Renal cortex interstitium (tissue), 11 donors: ENCODE data around the gene SAMD1. TPM values are rescaled to one million over a fixed set of nuclear protein-coding genes. Genes with fewer than 3 reads are reported as not detected.
"Not testable (repeated sequence)": the region's sequence is repeated elsewhere in the genome, so short reads cannot be mapped to it uniquely, and the experiment has no call there.

Source experiments
- DNase-seq, 11 donors: peaks; one replicate each; pipeline ENCODE4 v3.0.0-alpha.2; 2013; ENCODE audit warnings: low read depth in 9 of 11, low spot score in 4 of 11; ENCODE audit errors: extremely low read depth in 1 of 11
- polyA plus RNA-seq, 3 donors: library from polyadenylated mRNA; unstranded; fragments of 120-200 nt; gene quantifications; one replicate each; pipeline ENCODE4 v1.2.1, GENCODE V29; 2013; ENCODE audit not compliant: insufficient read length in 3 of 3

The SAMD1 gene
- polyA plus RNA-seq, 3 donors = 28.2 to 62.2 (median 45.2) TPM

DNA sequence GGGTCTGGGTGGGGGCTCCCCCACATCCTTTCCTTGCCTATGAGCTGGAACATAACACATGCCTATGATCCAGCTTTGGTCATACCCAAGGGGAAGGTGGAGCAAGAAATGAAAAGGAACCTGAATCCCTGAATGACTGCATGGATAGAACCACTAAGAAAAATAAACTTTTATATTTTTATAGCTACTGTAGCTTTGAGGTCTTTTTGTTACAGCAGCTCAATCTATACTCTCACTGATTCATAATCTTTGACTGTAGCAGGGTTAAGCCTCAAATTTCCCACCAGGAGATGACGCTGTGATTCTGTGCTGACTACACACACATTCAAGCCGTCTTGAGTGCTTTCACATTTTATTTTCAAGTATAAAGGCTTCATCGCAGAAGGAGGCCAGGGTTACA is 37.5 kb downstream of the SAMD1 start:
- DNase-seq = no peak

DNA sequence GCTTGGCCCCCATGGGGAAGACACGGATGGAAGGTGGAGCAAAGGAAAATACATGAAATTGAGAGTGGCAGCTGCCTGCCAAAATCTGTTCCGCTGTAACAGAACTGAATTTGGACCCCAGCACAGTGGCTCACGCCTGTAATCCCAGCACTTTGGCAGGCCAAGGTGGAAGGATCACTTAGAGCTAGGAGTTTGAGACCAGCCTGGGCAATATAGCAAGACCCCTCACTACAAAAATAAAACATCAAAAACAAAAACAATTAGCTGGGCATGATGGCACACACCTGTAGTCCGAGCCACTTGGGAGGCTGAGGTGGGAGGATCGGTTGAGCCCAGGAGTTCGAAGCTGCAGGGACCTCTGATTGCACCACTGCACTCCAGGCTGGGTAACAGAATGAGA is 38.1 kb downstream of the SAMD1 start:
- DNase-seq = no peak

DNA sequence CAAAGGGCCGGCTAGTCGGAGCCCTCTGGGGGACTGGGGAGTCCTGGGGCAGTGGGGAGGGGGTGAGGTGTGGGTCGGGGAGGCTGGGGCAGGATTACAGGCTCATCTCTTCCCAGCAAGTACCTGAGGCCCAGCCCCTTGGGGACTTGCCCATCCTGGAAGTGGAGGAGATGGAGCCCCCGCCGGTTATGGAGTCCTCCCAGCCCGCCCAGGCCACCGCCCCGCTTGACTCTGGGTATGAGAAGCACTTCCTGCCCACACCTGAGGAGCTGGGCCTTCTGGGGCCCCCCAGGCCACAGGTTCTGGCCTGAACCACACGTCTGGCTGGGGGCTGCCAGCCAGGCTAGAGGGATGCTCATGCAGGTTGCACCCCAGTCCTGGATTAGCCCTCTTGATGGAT is 38.6 kb downstream of the SAMD1 start:
- no peak for DNase-seq

DNA sequence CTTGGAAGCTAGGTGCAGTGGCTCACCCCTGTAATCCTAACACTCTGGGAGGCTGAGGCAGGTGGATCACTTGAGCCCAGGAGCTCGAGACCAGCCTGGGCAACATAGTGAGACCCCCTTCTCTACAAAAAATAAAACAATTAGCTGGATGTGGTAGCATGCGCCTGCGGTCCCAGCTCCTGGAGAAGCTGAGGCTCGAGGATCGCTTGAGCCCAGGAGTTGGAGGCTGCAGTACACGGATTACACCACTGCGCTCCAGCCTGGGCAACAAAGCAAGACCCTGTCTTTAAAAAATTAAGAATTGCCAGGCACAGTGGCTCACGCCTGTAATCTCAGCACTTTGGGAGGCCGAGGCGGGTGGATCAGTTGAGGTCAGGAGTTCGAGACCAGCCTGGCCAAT is 39.6 kb downstream of the SAMD1 start:
- DNase-seq = not testable (repeated sequence)

DNA sequence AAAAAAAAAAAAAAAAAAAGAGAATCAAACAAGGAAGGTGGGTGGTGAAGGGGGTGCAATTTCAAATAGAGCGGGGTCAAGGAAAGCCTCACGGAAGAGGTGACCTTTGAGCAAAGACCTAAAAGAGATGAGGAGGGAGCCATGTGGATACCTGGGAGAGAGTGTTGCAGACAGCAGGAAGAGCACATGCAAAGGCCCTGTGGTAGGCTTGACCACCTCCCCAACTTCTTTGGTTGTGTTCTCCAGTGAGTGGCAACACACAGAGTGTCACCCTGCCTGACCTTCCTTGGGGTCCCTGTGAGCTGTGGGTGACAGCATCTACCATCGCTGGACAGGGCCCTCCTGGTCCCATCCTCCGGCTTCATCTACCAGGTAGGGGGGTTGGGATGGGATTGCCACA is 40.0 kb downstream of the SAMD1 start:
- DNase-seq = no peak

DNA sequence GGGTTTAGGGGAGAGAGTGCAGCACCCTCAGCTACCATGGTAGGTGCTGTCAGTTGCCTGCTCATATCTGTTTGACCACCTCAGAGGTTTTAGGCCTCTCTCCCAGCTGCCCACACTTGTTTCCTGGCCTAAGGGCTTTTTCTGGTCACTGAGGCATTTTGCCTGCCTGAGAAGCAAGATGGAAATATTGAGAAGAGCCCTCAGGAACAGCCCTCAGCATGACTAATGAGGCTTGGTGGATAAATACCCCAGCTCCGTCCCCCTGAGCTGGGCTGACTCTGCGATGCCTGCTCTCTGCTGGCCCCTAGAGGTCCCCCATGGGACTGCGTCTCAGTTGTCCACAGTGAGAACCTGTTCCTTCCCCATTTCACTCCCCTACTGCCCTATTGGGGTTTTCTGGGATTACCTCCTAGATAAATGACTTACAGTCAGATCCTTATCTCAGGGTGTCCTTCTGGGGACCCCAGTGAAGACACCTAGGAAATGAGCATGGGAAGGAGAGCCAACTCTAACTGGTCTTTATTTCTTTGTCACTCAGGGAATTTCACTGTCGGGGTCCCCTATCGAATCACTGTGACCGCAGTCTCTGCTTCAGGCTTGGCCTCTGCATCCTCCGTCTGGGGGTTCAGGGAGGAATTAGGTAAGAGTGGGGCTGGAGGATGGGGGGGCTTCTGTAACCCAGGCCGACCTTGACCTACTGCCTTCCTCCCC is 42.0 kb downstream of the SAMD1 start:
- no peak for DNase-seq

DNA sequence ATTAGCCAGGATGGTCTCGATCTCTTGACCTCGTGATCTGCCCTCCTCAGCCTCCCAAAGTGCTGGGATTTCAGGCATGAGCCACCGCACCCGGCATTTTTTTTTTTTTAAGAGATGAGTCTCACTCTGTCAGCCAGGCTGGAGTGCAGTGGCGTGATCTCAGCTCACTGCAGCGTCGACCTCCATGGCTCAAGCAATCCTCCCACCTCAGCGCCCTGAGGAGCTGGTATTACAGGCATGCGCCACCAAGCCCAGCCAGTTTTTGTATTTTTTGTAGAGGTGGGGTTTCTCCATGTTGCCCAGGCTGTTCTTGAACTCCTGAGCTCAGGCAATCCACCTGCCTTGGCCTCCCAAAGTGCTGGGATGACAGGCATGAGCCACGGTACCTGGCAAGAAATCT is 42.7 kb downstream of the SAMD1 start:
- DNase-seq = not testable (repeated sequence)

DNA sequence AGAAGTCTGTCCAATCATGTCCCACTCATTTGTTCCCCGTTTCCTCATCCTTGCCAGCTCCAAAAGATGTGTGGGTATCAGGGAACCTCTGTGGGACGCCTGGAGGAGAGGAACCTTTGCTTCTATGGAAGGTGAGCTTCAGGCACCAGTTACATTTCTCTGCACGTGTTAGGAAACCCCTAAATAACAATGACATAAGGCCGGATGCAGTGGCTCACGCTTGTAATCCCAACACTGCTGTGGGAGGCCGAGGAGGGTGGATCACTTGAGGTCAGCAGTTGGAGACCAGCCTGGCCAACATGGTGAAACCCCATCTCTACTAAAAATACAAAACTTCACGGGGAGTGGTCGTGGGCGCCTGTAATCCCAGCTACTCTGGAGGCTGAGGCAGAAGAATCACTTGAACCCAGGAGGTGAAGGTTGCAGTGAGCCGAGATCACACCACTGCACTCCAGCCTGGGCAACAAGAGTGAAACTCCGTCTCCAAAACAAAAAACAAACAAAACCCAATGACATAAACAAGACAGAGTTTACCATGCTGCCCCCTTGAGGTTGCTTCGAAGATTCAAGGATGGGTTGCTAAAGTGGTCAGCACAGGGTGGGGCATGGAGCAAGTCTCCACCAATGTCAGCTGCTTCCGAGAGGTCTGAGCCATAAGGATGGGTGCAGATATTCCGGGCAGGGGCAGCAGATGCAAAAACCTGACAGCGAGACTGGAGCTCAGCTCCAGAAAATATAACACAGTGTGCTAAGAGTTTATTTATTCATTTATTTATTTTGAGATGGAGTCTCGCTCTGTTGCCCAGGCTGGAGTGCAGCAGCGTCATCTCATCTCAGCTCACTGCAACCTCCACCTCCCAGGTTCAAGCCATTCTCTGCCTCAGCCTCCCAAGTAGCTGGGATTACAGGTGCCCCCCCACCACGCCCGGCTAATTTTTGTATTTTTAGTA is 47.6 kb downstream of the SAMD1 start:
- DNase-seq = peak in 7 of 11 donors; percentile 60 to 83 (median 75)

DNA sequence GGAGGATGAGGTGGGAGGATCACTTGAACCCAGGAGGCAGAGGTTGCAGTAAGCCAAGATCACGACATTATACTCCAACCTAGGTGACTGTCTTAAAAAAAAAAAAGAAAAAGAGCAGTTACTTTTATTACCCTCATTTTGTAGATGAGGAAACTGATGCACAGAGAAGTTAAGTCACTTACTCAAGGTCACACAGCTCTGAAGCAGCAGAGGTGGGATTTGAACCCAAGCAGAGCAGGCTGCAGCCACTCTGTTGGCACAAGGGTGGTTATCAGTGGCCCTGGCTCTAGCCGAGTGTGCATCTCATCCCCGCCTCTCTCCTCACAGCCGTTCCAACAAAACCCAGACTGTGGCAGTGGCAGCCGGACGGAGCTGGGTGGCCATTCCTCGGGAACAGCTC is 51.4 kb downstream of the SAMD1 start:
- no peak for DNase-seq

Other genes with a start within 250 kb of the SAMD1 start
- 1 to 10 TPM in 2 of 3 donors, under 1 TPM in 1; 0.79 to 1.8 (median 1.3) TPM for gene NANOS3, start 213.6 kb downstream of the SAMD1 start, polyA plus RNA-seq
- 1 to 10 TPM; 4.3 to 7.3 (median 7.2) TPM for gene BRME1, start 184.6 kb downstream of the SAMD1 start, polyA plus RNA-seq
- gene CC2D1A, start 184.6 kb downstream of the SAMD1 start, polyA plus RNA-seq = 10 to 100 TPM; 20.6 to 38.9 (median 29.1) TPM
- 1 to 10 TPM; 1.2 to 1.5 (median 1.2) TPM for gene PODNL1, start 152.3 kb downstream of the SAMD1 start, polyA plus RNA-seq
- 10 to 100 TPM; 25.7 to 37.5 (median 35.7) TPM for gene DCAF15, start 138.2 kb downstream of the SAMD1 start, polyA plus RNA-seq
- gene RFX1, start 84.4 kb downstream of the SAMD1 start, polyA plus RNA-seq = 10 to 100 TPM in 2 of 3 donors, 1 to 10 TPM in 1; 9.1 to 17.7 (median 14.8) TPM
- not detected for gene RLN3, start 62.6 kb downstream of the SAMD1 start, polyA plus RNA-seq
- 1 to 10 TPM; 4.6 to 7.3 (median 6.4) TPM for gene IL27RA, start 59.0 kb downstream of the SAMD1 start, polyA plus RNA-seq
- gene PALM3, start 28.7 kb downstream of the SAMD1 start, polyA plus RNA-seq = 10 to 100 TPM; 16.3 to 31.4 (median 20.1) TPM
- gene MISP3, start 18.0 kb downstream of the SAMD1 start, polyA plus RNA-seq = 1 to 10 TPM; 5.1 to 8.4 (median 7.6) TPM
- under 1 TPM in 1 of 3 donors, not detected in 2; 0.11 TPM for gene C19orf67, start 5.0 kb downstream of the SAMD1 start, polyA plus RNA-seq
- gene PRKACA, start 27.0 kb upstream of the SAMD1 start, polyA plus RNA-seq = 100 to 1,000 TPM in 1 of 3 donors, 10 to 100 TPM in 2; 90.2 to 104 (median 92.6) TPM
- gene ASF1B, start 45.8 kb upstream of the SAMD1 start, polyA plus RNA-seq = 10 to 100 TPM; 15.5 to 23.0 (median 20.0) TPM
- gene ADGRL1, start 115.4 kb upstream of the SAMD1 start, polyA plus RNA-seq = 10 to 100 TPM; 33.2 to 53.1 (median 50.1) TPM